HEK293T (cell line): ENCODE results near the gene SCN3B.

Experiments
- CTCF ChIA-PET: fragments of 350-600 bp; formaldehyde crosslinking; extraction: SDS; loops from one replicate; lab custom pipeline; 2021; ENCODE audit warnings: antibody characterized with exemption, inconsistent platforms; lab: Yijun Ruan, JAX
- POLR2A ChIA-PET: fragments of 350-600 bp; formaldehyde crosslinking; extraction: SDS; loops from one replicate; lab custom pipeline; 2020; ENCODE audit warnings: antibody characterized with exemption, inconsistent platforms; lab: Yijun Ruan, JAX
- DNase-seq: peaks from one replicate; pipeline ENCODE4 v3.0.0; 2012; ENCODE audit warnings: mixed read lengths; ENCODE audit errors: extremely low spot score
- ARNT ChIP-seq: fragments of 450-650 bp; IDR thresholded peaks from 2 replicates; pipeline ENCODE4 v1.6.1; 2017; ENCODE audit warnings: mild to moderate bottlenecking
- BHLHE40 ChIP-seq: fragments of 450-650 bp; IDR thresholded peaks from 2 replicates; pipeline ENCODE4 v1.6.1; 2016; ENCODE audit warnings: mild to moderate bottlenecking, moderate library complexity, borderline replicate concordance
- CTBP1 ChIP-seq: fragments of 450-650 bp; IDR thresholded peaks from 2 replicates; pipeline ENCODE4 v1.6.1; 2016; ENCODE audit warnings: borderline replicate concordance
- ELF4 ChIP-seq: fragments of 450-650 bp; IDR thresholded peaks from 2 replicates; pipeline ENCODE4 v1.6.1; 2017; ENCODE audit warnings: antibody characterized with exemption
- FOXA1 ChIP-seq: fragments of 450-650 bp; IDR thresholded peaks from 2 replicates; pipeline ENCODE4 v1.6.1; 2016; ENCODE audit warnings: mild to moderate bottlenecking
- FOXK2 ChIP-seq: fragments of 450-650 bp; IDR thresholded peaks from 2 replicates; pipeline ENCODE4 v1.6.1; 2016; ENCODE audit warnings: mild to moderate bottlenecking
- FOXM1 ChIP-seq: fragments of 450-650 bp; IDR thresholded peaks from 2 replicates; pipeline ENCODE4 v1.6.1; 2017; ENCODE audit warnings: mild to moderate bottlenecking, borderline replicate concordance
- HDGF ChIP-seq: fragments of 450-650 bp; IDR thresholded peaks from 2 replicates; pipeline ENCODE4 v1.6.1; 2017; ENCODE audit warnings: antibody characterized with exemption, borderline replicate concordance
- L3MBTL2 ChIP-seq: fragments of 450-650 bp; conservative IDR thresholded peaks from 2 replicates; pipeline ENCODE4 v1.6.1; 2016; ENCODE audit warnings: mild to moderate bottlenecking
- LEF1 ChIP-seq: fragments of 450-650 bp; IDR thresholded peaks from 2 replicates; pipeline ENCODE4 v1.6.1; 2017; ENCODE audit warnings: mild to moderate bottlenecking, borderline replicate concordance
- NFRKB ChIP-seq: fragments of 450-650 bp; IDR thresholded peaks from 2 replicates; pipeline ENCODE4 v1.6.1; 2016; ENCODE audit warnings: mild to moderate bottlenecking, moderate library complexity
- SP1 ChIP-seq: fragments of 450-650 bp; IDR thresholded peaks from 2 replicates; pipeline ENCODE4 v1.6.1; 2017
- SUZ12 ChIP-seq: fragments of 450-650 bp; IDR thresholded peaks from 2 replicates; pipeline ENCODE4 v1.6.1; 2016; ENCODE audit warnings: mild to moderate bottlenecking
- TARDBP ChIP-seq: fragments of 450-650 bp; IDR thresholded peaks from 2 replicates; pipeline ENCODE4 v1.6.1; 2016
- ZNF384 ChIP-seq: fragments of 450-650 bp; IDR thresholded peaks from 2 replicates; pipeline ENCODE4 v1.6.1; 2016
- TF ChIP-seq, protein P1 (sequence below): fragments of 450-650 bp; IDR thresholded peaks from 2 replicates; pipeline ENCODE4 v1.6.1; 2016

SCN3B gene

DNA sequence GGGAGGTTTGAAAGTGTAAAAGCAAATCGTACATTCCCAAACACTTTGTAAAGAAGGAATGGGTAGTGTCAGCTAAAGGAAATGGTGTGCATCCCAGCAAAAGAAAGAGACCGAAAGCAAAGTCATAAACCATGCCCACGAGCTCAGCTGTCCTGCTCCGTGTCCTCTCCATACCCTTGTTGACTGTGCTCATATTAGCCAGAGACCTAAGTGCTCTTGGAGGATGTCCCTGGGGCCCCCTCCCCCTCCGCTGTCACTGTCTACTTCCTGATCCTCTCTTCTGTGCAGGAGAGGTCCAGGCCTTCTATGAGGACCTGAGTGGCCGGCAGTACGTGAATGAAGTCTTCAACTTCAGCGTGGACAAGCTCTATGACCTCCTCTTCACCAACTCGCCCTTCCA, 46.1 kb downstream of the SCN3B start:
- ChIA-PET POLR2A (no interaction called here), CTCF (no interaction called here)
- TF ChIP-seq BHLHE40 (no peak), ARNT (no peak), ZNF384 (no peak), TARDBP (no peak), FOXM1 (no peak), CTBP1 (no peak), SUZ12 (no peak), NFRKB (no peak), ELF4 (no peak), FOXK2 (no peak)
- TF ChIP-seq, protein P1, sequence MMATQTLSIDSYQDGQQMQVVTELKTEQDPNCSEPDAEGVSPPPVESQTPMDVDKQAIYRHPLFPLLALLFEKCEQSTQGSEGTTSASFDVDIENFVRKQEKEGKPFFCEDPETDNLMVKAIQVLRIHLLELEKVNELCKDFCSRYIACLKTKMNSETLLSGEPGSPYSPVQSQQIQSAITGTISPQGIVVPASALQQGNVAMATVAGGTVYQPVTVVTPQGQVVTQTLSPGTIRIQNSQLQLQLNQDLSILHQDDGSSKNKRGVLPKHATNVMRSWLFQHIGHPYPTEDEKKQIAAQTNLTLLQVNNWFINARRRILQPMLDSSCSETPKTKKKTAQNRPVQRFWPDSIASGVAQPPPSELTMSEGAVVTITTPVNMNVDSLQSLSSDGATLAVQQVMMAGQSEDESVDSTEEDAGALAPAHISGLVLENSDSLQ, result no peak
- DNase-seq, result no peak

GRCh38 chr11:123607781-123608180, 46.6 kb downstream of the SCN3B start:
- ChIA-PET POLR2A (no interaction called here), CTCF (interaction anchor here (1.1 kb wide), 1 partner anchor 28 kb away, joined by 4 read pairs; no protein-coding TSS in a partner anchor)
- no peak for TF ChIP-seq BHLHE40
- no peak for TF ChIP-seq NFRKB
- no peak for TF ChIP-seq FOXM1
- TF ChIP-seq ELF4, result no peak
- TF ChIP-seq FOXA1, result no peak
- no peak for TF ChIP-seq LEF1
- TF ChIP-seq, protein P1, result no peak
- no peak for TF ChIP-seq ZNF384
- TF ChIP-seq CTBP1, result no peak
- no peak for TF ChIP-seq FOXK2
- no peak for TF ChIP-seq L3MBTL2
- TF ChIP-seq SUZ12, result no peak
- TF ChIP-seq HDGF, result no peak
- DNase-seq, result no peak

DNA sequence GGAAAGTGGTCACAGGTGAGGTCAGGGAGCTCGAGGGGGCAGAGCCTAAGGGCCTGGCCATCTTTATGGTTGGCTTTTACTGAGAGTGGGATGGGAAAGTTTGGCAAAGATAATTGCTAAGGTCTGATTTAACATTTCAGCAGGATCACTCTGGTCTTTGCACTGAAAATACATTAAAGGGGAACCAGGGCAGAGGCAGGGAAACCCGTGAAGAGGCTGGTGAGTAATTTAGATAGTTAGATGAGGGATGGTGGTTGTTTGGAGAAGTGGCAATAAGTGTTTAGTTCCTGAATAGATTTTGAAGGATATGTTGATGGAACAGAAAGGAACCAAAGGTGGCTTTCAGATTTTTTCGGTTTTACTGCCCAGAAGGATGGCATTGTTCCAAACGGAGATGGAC, 50.8 kb downstream of the SCN3B start:
- ChIA-PET CTCF (no interaction called here), POLR2A (no interaction called here)
- DNase-seq, result no peak
- TF ChIP-seq FOXA1 (no peak), TARDBP (no peak), LEF1 (no peak), ELF4 (no peak), FOXK2 (no peak), SP1 (no peak), L3MBTL2 (no peak), HDGF (no peak), FOXM1 (no peak), ARNT (no peak), SUZ12 (no peak), NFRKB (no peak), BHLHE40 (no peak), ZNF384 (no peak), CTBP1 (no peak)
- TF ChIP-seq, protein P1, result no peak

GRCh38 chr11:123601743-123602142, 52.7 kb downstream of the SCN3B start:
- ChIA-PET POLR2A (no interaction called here), CTCF (no interaction called here)
- no peak for DNase-seq
- no peak for TF ChIP-seq FOXM1
- no peak for TF ChIP-seq ZNF384
- TF ChIP-seq FOXA1, result no peak
- TF ChIP-seq CTBP1, result no peak
- no peak for TF ChIP-seq SUZ12
- no peak for TF ChIP-seq L3MBTL2
- TF ChIP-seq, protein P1, result no peak
- TF ChIP-seq BHLHE40, result no peak
- no peak for TF ChIP-seq ELF4
- no peak for TF ChIP-seq NFRKB
- no peak for TF ChIP-seq ARNT
- no peak for TF ChIP-seq FOXK2
- TF ChIP-seq HDGF, result no peak
- TF ChIP-seq TARDBP, result no peak
- TF ChIP-seq LEF1, result no peak
- TF ChIP-seq SP1, result no peak

GRCh38 chr11:123601136-123601535, 53.3 kb downstream of the SCN3B start:
- POLR2A ChIA-PET, result no interaction called here
- TF ChIP-seq, protein P1, result no peak
- TF ChIP-seq HDGF, result no peak
- TF ChIP-seq FOXA1, result no peak
- TF ChIP-seq SUZ12, result no peak
- TF ChIP-seq CTBP1, result no peak
- no peak for TF ChIP-seq L3MBTL2
- CTCF ChIA-PET, result no interaction called here
- DNase-seq, result no peak
